Astrocyte (in vitro differentiated cells and primary cell): Measurements from ENCODE around the gene EPB41L1. TPM values are rescaled to one million over a fixed set of nuclear protein-coding genes. Genes with fewer than 3 reads are reported as not detected.

Experiments used
- DNase-seq: peaks from one replicate; pipeline ENCODE4 v3.0.0-alpha.2; 2010; ENCODE audit warnings: low read depth
- FAIRE-seq: peaks from 2 replicates; lab custom pipeline; 2011; peaks lifted over from hg19 to GRCh38; lab: Jason Lieb, UNC
- H2AFZ ChIP-seq: 2 replicates; pipeline ENCODE4 v1.6.0; 2012; ENCODE audit warnings: low read depth, low read length, inconsistent platforms
- H3K27ac ChIP-seq: 2 replicates; pipeline ENCODE4 v1.5.1; 2011; ENCODE audit warnings: low read depth, low read length, inconsistent platforms
- H3K27me3 ChIP-seq: 2 replicates; pipeline ENCODE4 v1.6.0; 2011; ENCODE audit warnings: low read length, inconsistent platforms; ENCODE audit not compliant: insufficient read depth
- H3K36me3 ChIP-seq: 2 replicates; pipeline ENCODE4 v1.5.1; 2011; ENCODE audit warnings: low read length, inconsistent platforms; ENCODE audit not compliant: insufficient read depth
- H3K4me1 ChIP-seq: 2 replicates; pipeline ENCODE4 v1.5.1; 2011; ENCODE audit warnings: low read length, inconsistent platforms; ENCODE audit not compliant: insufficient read depth
- H3K4me2 ChIP-seq: 2 replicates; pipeline ENCODE4 v1.6.0; 2012; ENCODE audit warnings: low read length, inconsistent platforms
- H3K4me3 ChIP-seq: 2 replicates; pipeline ENCODE4 v1.5.1; 2011; ENCODE audit warnings: low read depth, mild to moderate bottlenecking, low read length, inconsistent platforms; ENCODE audit not compliant: insufficient read depth
- H3K79me2 ChIP-seq: 2 replicates; pipeline ENCODE4 v1.6.0; 2012; ENCODE audit warnings: mild to moderate bottlenecking, low read length, inconsistent platforms; ENCODE audit not compliant: insufficient read depth
- H3K9ac ChIP-seq: 2 replicates; pipeline ENCODE4 v1.6.0; 2012; ENCODE audit warnings: mild to moderate bottlenecking, low read length, inconsistent platforms
- H3K9me3 ChIP-seq: 2 replicates; pipeline ENCODE4 v1.5.1; 2012; ENCODE audit warnings: low read depth, mild to moderate bottlenecking, low read length, inconsistent platforms; ENCODE audit not compliant: insufficient read depth
- H4K20me1 ChIP-seq: 2 replicates; pipeline ENCODE4 v1.6.0; 2012; ENCODE audit warnings: low read length, inconsistent platforms; ENCODE audit not compliant: insufficient read depth
- H3K27ac Mint-ChIP-seq: one replicate; pipeline ENCODE4 v1.8.0; 2021; ENCODE audit warnings: mild to moderate bottlenecking, mixed read lengths; ENCODE audit not compliant: unreplicated experiment
- H3K27me3 Mint-ChIP-seq: one replicate; pipeline ENCODE4 v1.8.0; 2021; ENCODE audit warnings: low read depth, mixed read lengths; ENCODE audit not compliant: unreplicated experiment
- H3K36me3 Mint-ChIP-seq: one replicate; pipeline ENCODE4 v1.8.0; 2021; ENCODE audit warnings: low read depth, mixed read lengths; ENCODE audit not compliant: unreplicated experiment
- H3K4me1 Mint-ChIP-seq: one replicate; pipeline ENCODE4 v1.8.0; 2021; ENCODE audit warnings: low read depth, mixed read lengths; ENCODE audit not compliant: unreplicated experiment
- H3K4me3 Mint-ChIP-seq: one replicate; pipeline ENCODE4 v1.8.0; 2021; ENCODE audit warnings: mild to moderate bottlenecking, moderate library complexity, mixed read lengths; ENCODE audit not compliant: unreplicated experiment
- H3K9me3 Mint-ChIP-seq: one replicate; pipeline ENCODE4 v1.8.0; 2021; ENCODE audit warnings: mild to moderate bottlenecking, mixed read lengths; ENCODE audit not compliant: unreplicated experiment
- CTCF ChIP-seq: IDR thresholded peaks from 2 replicates; pipeline ENCODE4 v1.5.1; 2011; ENCODE audit warnings: low read depth, mild to moderate bottlenecking, inconsistent platforms, low read length, moderate library complexity; ENCODE audit not compliant: insufficient read depth
- EZH2 ChIP-seq: IDR thresholded peaks from 2 replicates; pipeline ENCODE4 v1.6.1; 2012; ENCODE audit warnings: mild to moderate bottlenecking, low read length, inconsistent platforms; ENCODE audit not compliant: insufficient read depth
- total RNA-seq: library from RNA; stranded (reverse); gene quantifications from 2 replicates; pipeline ENCODE4 v1.2.1, GENCODE V29; 2021

The EPB41L1 gene
- total RNA-seq, 1 donor from 2014 or later: 39.4 TPM

GRCh38 chr20:36118371-36118770 is 36.2 kb upstream of the EPB41L1 start:
- Histone ChIP-seq H4K20me1 (no peaks in the 10 kb centered on the region), H3K36me3 (no peaks in the 10 kb centered on the region), H3K4me3 (no peak overlapping the region), H3K79me2 (no peaks in the 10 kb centered on the region), H3K9ac (no peak overlapping the region), H3K9me3 (no peaks in the 10 kb centered on the region), H3K4me2 (no peak overlapping the region), H3K4me1 (peaks cover 6% of the 10 kb centered on the region), H3K27me3 (peaks cover 8% of the 10 kb centered on the region), H2AFZ (no peak overlapping the region), H3K27ac (no peak overlapping the region)
- Mint-ChIP-seq H3K27ac (no peak overlapping the region), H3K9me3 (no peaks in the 10 kb centered on the region), H3K27me3 (peaks cover 20% of the 10 kb centered on the region), H3K4me3 (no peak overlapping the region), H3K36me3 (no peaks in the 10 kb centered on the region), H3K4me1 (peaks cover 15% of the 10 kb centered on the region)
- no peak for DNase-seq
- no peak for FAIRE-seq
- TF ChIP-seq EZH2: no peak
- no peak for TF ChIP-seq CTCF

- Histone ChIP-seq H2AFZ (no peak overlapping the region), H3K27me3 (no peaks in the 10 kb centered on the region), H3K27ac (no peak overlapping the region), H3K4me1 (peaks cover 6% of the 10 kb centered on the region), H3K9me3 (no peaks in the 10 kb centered on the region), H3K4me3 (no peak overlapping the region), H3K79me2 (no peaks in the 10 kb centered on the region), H4K20me1 (no peaks in the 10 kb centered on the region), H3K9ac (no peak overlapping the region), H3K4me2 (no peak overlapping the region), H3K36me3 (no peaks in the 10 kb centered on the region)
- TF ChIP-seq CTCF: no peak
- Mint-ChIP-seq H3K27me3 (peaks cover 20% of the 10 kb centered on the region), H3K9me3 (no peaks in the 10 kb centered on the region), H3K27ac (no peak overlapping the region), H3K4me1 (peaks cover 11% of the 10 kb centered on the region), H3K36me3 (no peaks in the 10 kb centered on the region), H3K4me3 (no peak overlapping the region)
- no peak for DNase-seq
- FAIRE-seq: no peak
These were observed 35.0 kb upstream of the EPB41L1 start for GRCh38 chr20:36119537-36119936.

GRCh38 chr20:36120241-36120640 is 34.3 kb upstream of the EPB41L1 start:
- Histone ChIP-seq H2AFZ (no peak overlapping the region), H3K4me2 (no peak overlapping the region), H3K36me3 (no peaks in the 10 kb centered on the region), H3K4me1 (peaks cover 6% of the 10 kb centered on the region), H3K79me2 (no peaks in the 10 kb centered on the region), H3K9me3 (no peaks in the 10 kb centered on the region), H3K27me3 (peaks cover 4% of the 10 kb centered on the region), H3K9ac (no peak overlapping the region), H3K27ac (no peak overlapping the region), H4K20me1 (no peaks in the 10 kb centered on the region), H3K4me3 (no peak overlapping the region)
- TF ChIP-seq EZH2: no peak
- TF ChIP-seq CTCF: no peak
- Mint-ChIP-seq H3K27ac (no peak overlapping the region), H3K4me3 (no peak overlapping the region), H3K27me3 (peaks cover 22% of the 10 kb centered on the region), H3K4me1 (peaks cover 11% of the 10 kb centered on the region), H3K9me3 (no peaks in the 10 kb centered on the region), H3K36me3 (no peaks in the 10 kb centered on the region)
- FAIRE-seq (no peak), DNase-seq (no peak)
